Inflammatory macrophage treated with lipopolysaccharide for 1 hour (primary cell): Measurements from ENCODE around the gene KCNC4.

Source experiments
- DNase-seq, 2 donors: peaks; one replicate each; pipeline ENCODE4 v3.0.0-alpha.2; 2020 to 2022

KCNC4 gene

DNA sequence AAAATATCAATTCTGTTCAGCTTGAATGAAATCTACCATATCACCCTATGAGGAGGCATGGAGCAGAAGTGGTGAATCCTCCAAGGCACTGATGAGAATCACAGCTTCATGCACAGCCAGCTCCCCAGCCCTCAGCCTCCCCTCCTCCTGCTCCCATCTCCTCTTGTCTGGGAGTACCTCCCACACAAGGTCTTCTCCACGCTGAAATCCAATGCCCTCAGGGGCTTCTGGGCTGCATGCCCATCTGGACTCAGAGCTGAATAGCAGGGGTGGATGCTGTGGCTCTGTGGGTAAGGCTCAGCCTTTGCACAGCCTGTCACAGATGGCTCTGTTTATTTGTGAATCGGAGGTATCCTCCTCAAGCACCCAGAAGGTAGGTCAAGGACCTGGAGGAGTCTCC lies 48.6 kb downstream of the KCNC4 start:
- DNase-seq, result no peak

GRCh38 chr1:110259770-110260169 lies 49.7 kb downstream of the KCNC4 start:
- DNase-seq, result no peak
